ENCODE measurements around the gene GALNTL6.
"Not testable (repeated sequence)": the region's sequence is repeated elsewhere in the genome, so short reads cannot be mapped to it uniquely, and the experiment has no call there.

GALNTL6 gene

GRCh38 chr4:172686021-172686420 lies 872.8 kb downstream of the GALNTL6 start:
- DNase-seq = no peak

DNA sequence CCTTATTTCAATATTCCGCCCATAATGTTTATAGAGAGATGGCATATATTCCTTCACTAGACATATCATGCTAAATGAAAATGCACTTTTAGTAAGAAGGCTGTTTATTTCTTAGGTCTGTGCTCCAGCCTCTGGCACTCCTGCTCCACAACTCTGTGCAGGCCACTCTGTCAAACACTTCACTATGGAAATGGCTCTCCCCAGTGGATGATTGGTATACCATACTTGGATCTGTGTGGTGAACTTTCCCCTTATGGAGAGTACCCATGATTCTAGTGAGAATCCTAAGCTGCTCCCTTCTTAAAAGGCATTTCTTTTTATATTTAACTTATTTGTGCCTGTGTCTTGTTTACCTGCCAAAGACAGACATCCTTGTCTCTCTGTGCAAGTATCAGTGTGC lies 875.3 kb downstream of the GALNTL6 start:
- no peak for DNase-seq

GRCh38 chr4:172691552-172691951 lies 878.3 kb downstream of the GALNTL6 start:
- no peak for DNase-seq

DNA sequence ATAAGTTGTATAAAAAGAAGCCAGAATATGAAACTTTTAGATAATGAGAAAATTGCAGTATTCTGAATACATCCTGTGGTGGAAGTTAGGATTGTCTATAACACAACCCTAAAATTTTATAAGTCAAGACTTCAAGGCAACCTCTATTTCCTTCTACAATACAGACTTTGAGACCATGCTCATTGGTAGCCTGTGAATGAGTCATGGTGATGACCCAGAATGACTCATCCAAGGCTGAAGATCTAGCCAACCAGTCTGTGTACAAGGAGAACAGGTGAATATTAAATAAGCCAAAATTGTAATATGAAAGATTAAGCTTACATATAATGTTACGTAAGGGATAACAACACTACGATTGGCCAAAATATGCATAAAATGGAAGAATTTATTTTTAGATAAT lies 879.5 kb downstream of the GALNTL6 start:
- DNase-seq = no peak

DNA sequence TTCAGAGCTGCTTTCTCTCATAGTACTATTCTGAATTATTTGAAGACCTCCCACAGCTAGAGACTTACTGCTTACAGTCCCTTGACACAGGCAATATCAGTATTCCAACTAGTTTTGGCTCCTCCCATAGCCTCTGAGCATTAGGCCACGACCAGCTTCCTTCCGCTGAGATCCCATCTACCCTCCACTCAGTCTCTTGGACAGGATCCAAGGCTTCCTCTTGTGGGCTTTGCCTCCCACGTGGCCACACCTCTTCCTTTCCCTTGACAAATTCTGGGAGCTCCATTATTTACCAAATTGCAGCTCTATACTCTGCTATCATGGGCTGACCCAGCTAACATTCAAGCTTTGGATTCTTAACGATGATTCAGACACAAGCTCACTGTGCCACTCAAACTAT lies 885.1 kb downstream of the GALNTL6 start:
- no peak for DNase-seq

DNA sequence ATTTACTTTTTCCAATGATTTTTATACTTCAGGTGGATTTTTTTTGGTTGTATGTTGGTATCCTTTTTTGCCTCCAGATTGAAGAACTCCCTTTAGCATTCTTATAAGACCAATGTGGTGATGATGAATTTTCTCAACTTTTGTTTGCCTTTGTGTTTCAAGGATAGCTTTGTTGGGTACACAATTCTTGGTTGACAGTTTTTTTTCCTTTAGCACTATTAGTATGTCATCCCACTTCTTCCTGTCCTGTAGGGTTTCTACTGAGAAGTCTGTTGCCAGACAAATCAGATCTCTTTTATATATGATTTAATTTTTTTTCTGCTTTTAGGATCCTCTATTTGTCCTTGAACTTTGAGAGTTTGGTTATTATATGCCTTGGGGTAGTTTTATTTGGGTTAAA lies 892.4 kb downstream of the GALNTL6 start:
- DNase-seq = no peak

GRCh38 chr4:172706000-172706399 lies 892.8 kb downstream of the GALNTL6 start:
- no peak for DNase-seq

- DNase-seq = no peak
Observed at GRCh38 chr4:172707622-172708021, 894.4 kb downstream of the GALNTL6 start.

DNA sequence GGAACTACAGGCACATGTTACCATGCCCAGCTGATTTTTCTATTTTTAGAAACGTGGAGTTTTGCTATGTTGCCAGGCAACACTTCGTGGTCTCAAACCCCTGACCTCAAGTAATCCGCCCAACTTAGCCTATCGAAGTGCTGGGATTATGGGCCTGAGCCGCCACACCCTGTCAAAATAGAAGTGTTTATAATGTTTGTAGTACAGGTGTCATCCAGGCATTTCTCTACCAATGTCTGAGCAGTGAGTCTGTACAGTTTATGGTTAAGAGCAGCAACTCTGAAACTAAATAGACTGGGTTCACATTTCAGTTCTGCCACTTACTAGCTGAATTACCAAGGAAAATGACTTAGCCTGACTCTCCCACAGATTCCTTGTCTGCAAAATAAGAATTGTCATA lies 895.0 kb downstream of the GALNTL6 start:
- DNase-seq = no peak

- no peak for DNase-seq
Observed at GRCh38 chr4:172709376-172709775, 896.2 kb downstream of the GALNTL6 start.

DNA sequence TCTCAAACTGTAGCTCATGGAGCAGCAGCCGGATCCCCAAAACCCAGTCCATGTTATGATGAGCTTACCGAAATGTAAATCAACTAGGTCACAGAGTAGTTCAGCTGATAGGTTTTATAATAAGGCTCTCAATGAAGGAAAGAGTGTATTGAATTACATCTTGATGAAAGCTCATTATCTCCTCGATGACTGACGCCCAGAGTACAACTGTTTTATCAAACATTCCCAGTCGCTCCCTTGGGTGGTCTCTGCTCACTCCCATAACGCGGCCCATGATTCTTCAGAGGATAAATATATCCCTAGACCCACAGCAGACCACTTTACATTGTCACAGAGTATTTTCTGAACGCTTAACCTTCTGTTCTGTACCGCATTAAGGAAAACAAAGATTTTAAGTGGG lies 903.1 kb downstream of the GALNTL6 start:
- no peak for DNase-seq

GRCh38 chr4:172721659-172722058 lies 908.5 kb downstream of the GALNTL6 start:
- no peak for DNase-seq

GRCh38 chr4:172725581-172725980 lies 912.4 kb downstream of the GALNTL6 start:
- no peak for DNase-seq

DNA sequence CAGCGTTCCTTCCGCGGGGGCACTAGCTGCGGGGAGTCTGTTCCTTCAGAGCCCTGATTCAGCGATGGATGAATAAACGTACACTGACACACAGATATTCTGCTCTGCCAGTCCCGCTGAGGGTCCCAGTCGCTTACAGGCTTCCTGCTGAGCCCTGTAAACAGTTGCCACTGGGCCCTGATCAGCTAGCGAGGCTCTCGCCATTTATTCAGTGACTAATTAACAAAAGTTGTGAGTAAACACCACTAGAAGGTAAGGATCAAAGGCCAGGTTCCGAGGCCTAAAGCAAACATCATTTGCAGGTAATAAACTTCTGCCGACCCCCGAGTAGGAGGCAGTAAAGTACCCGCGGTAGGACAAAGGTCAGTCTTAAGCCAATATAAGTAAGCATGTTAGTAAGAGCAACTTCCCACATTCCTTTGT lies 912.8 kb downstream of the GALNTL6 start:
- DNase-seq = no peak

DNA sequence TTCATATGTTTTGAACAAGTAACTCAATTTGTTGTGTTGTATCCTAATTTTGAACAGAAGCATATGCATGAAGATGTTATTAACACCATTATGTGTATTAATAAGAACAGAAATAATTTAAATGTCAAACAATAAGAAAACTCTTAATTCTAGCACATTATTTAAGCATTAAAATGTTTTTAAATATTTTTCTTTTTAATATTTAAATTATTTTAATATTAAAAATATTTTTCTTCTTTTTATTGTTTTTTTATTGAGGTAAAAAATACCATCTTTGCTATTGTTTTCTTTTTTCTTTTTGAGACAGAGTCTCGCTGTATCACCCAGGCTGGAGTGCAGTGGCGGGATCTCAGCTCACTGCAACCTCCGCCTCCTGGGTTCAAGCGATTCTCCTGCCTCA lies 914.4 kb downstream of the GALNTL6 start:
- DNase-seq = no peak

- not testable (repeated sequence) for DNase-seq
Observed at GRCh38 chr4:172733645-172734044, 920.4 kb downstream of the GALNTL6 start.

DNA sequence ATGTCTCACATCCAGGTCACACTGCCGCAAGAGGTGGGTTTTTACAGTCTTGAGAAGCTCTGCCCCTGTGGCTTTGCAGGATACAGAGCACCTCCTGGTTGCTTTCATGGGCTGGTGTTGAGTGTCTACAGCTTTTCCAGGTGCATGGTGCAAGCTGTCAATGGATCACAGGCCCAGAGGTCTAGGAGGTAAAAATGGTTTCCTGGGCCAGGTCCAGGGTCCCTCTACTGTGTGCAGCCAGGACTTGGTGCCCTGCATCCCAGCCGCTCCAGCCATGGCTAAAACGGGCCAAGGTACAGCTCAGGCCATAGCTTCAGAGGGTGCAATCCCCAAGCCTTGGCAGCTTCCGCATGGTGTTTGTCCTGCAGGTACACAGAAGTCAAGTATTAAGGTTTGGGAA lies 921.4 kb downstream of the GALNTL6 start:
- DNase-seq = no peak

GRCh38 chr4:172736046-172736445 lies 922.8 kb downstream of the GALNTL6 start:
- DNase-seq = no peak

- DNase-seq = no peak
Observed at GRCh38 chr4:172740434-172740833, 927.2 kb downstream of the GALNTL6 start.

- no peak for DNase-seq
Observed at GRCh38 chr4:172750910-172751309, 937.7 kb downstream of the GALNTL6 start.

DNA sequence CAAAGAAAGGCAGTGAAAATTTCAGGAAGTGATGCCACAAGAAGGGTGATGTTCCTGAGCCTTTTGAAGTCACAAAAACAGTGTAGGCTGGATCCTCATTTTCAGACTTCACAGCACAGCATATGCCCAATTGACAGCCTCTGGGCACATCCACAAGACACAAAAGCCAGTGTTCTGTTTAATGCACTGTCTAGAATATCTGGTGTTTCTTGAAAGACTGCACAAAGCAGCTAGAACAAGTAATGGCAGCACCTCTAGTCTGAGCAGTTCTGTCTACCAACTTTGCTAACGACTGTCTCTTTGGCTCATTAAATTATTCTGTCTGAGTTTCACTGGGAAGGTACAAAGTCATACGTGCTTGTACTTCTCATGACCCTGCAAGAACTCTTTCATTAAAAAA lies 938.3 kb downstream of the GALNTL6 start:
- DNase-seq = no peak

DNA sequence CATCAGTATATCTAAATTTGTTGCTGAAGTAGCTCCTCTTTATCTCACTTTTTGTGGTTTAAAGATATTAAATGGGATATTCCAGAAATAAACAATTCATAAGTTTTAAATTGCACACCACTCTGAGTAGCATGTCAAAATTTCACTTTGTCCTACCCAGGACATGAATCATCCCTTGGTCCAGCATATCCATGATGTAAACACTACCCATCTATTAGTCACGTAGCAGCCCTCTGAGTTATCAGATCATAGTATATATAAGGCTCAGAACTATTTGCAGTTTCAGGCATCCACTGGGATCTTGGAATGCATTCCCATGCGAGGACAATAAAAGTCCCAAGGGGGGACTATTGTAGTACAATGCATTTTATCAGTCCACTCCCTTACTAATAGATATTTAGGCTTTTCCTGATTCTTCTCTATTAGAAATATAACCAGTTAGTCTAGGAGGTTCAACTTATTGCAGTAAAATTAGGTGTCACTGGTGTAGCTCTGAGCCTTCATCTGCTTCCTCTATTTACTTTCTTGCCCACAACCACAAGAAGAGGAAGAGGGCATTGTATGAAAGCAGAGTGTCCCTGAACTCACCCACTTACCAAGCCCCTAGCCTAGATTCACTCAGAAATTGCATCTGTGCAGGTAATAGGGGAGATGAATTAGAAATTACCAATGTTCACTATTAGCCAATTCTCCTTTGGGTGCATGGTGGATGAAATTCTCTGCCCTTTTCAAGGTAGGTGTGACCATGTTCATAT lies 945.6 kb downstream of the GALNTL6 start:
- no peak for DNase-seq

DNA sequence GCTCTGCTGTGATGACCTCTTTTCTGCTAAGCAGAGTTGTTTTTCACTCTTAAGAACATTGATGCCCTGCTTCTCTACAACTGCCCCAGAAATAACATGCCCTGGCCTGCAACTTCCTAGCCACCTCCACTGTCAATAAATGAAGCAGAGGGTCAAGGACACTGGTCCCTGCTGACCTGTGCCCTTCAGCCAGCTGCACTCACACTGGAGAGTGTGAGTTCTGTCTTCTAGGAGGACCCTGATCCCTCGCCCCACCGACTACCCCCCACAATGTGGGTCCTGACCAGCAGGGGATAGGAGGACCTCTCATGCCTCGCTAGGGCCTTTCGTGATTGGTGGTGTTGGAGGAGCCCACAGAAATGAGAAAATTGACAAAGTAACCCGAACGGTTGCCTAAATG lies 947.3 kb downstream of the GALNTL6 start:
- no peak for DNase-seq

DNA sequence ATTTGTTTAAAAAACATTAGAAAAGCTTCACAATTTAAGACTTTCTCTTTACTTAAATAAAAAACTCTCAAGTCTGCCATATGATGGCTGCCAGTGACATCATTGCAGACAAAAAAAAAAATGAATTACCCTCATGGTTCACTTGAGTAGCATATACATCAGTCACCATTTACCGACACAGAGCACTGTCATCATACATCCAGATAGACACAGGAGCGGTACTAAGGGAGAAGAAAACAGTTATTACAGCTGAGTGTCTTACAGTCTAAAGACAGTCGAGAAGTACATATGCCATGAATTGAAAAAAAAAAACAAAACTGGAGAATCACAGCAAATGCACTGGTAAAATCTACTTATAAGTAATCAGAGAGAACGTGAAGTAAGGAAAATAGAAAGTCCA lies 949.7 kb downstream of the GALNTL6 start:
- DNase-seq = no peak

DNA sequence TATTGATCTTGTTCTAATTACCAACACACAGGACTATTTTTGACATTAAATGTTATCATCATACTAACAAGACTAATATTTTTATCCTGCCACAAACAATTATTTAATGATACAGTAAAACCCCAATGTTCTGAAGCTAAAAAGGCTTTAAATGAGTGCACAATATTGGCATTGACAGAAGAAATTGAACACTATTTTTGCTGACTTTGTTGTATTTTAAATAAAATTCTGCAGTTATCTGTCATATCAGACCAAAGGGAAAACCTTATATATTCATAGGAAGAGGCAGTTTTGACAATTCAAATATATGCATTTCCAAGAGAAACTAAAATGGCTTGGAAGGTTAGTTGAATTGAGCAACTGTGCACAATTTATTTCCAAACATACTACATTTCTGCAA lies 957.6 kb downstream of the GALNTL6 start:
- no peak for DNase-seq

Data from T-helper 9 cell (primary cell).